Measurements from ENCODE around the gene ZNF487. TPM values are rescaled to one million over a fixed set of nuclear protein-coding genes. Genes with fewer than 3 reads are reported as not detected.
A peak's percentile ranks its signal among the peaks of the same experiment; 100 is the strongest.

The ZNF487 gene
- total and polyA plus RNA-seq, 2 of the 13 experiments (the other 11 are each of a cell fraction or from before 2014, with no cell fraction given), result 7.4 to 8.8 TPM

DNA sequence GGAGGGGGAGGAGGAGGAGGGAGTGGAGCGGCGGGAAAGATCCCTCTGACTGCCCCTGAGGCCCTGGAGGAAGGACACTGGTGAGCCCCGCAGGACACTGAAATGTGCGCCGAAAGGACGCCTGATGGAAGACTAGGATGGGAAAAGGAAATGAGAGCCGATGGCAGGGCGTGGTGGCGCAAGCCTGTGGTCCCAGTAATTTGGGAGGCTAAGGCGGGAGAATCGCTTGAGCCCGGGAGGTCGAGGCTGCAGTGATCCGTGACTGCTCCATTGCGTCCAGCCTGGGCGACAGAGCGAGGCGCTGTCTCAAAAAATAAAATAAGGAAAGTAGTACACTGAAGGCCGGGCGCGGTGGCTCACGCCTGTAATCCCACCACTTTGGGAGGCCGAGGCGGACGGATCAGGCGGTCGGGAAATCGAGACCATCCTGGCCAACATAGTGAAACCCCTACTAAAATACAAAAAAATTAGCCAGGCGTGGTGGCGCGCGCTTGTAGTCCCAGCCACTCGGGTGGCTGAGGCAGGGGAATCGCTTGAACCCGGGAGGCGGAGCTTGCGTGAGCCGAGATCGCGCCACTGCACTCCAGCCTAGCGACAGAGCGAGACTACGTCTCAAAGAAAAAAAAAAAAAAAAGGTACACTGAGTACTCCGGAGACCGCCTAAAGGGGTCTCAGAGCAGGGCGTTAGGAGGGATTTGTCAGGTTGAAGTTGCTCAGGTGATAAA, 27.4 kb upstream of the ZNF487 start (continued):
- TF ChIP-seq, protein P1, sequence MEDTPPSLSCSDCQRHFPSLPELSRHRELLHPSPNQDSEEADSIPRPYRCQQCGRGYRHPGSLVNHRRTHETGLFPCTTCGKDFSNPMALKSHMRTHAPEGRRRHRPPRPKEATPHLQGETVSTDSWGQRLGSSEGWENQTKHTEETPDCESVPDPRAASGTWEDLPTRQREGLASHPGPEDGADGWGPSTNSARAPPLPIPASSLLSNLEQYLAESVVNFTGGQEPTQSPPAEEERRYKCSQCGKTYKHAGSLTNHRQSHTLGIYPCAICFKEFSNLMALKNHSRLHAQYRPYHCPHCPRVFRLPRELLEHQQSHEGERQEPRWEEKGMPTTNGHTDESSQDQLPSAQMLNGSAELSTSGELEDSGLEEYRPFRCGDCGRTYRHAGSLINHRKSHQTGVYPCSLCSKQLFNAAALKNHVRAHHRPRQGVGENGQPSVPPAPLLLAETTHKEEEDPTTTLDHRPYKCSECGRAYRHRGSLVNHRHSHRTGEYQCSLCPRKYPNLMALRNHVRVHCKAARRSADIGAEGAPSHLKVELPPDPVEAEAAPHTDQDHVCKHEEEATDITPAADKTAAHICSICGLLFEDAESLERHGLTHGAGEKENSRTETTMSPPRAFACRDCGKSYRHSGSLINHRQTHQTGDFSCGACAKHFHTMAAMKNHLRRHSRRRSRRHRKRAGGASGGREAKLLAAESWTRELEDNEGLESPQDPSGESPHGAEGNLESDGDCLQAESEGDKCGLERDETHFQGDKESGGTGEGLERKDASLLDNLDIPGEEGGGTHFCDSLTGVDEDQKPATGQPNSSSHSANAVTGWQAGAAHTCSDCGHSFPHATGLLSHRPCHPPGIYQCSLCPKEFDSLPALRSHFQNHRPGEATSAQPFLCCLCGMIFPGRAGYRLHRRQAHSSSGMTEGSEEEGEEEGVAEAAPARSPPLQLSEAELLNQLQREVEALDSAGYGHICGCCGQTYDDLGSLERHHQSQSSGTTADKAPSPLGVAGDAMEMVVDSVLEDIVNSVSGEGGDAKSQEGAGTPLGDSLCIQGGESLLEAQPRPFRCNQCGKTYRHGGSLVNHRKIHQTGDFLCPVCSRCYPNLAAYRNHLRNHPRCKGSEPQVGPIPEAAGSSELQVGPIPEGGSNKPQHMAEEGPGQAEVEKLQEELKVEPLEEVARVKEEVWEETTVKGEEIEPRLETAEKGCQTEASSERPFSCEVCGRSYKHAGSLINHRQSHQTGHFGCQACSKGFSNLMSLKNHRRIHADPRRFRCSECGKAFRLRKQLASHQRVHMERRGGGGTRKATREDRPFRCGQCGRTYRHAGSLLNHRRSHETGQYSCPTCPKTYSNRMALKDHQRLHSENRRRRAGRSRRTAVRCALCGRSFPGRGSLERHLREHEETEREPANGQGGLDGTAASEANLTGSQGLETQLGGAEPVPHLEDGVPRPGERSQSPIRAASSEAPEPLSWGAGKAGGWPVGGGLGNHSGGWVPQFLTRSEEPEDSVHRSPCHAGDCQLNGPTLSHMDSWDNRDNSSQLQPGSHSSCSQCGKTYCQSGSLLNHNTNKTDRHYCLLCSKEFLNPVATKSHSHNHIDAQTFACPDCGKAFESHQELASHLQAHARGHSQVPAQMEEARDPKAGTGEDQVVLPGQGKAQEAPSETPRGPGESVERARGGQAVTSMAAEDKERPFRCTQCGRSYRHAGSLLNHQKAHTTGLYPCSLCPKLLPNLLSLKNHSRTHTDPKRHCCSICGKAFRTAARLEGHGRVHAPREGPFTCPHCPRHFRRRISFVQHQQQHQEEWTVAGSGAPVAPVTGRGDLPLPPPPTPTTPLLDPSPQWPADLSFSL (CRISPR knock-in tag; IDR thresholded peaks at IDR 0.05), result no peak
- 0 out of 2 replicates have a peak, but pooled peaks have one; percentile 35 for TF ChIP-seq ZNF263 (CRISPR knock-in tag; IDR thresholded peaks at IDR 0.05)
- peak; percentile 81; the same call in 1 of the 2 replicates for TF ChIP-seq ZNF296 (CRISPR knock-in tag; conservative IDR thresholded peaks at IDR 0.05)
- TF ChIP-seq ZNF441 (CRISPR knock-in tag; IDR thresholded peaks at IDR 0.05; ENCODE audit: borderline replicate concordance), result no peak
- no peak for TF ChIP-seq MXD4 (CRISPR knock-in tag; IDR thresholded peaks at IDR 0.05)
- no peak for TF ChIP-seq MXI1 (IDR thresholded peaks at IDR 0.05; ENCODE audit: borderline replicate concordance, low read depth, low read length)
- no peak for TF ChIP-seq ZNF232 (CRISPR knock-in tag; IDR thresholded peaks at IDR 0.05; ENCODE audit: borderline replicate concordance)
- TF ChIP-seq ZNF562 (CRISPR knock-in tag; IDR thresholded peaks at IDR 0.05; ENCODE audit: borderline replicate concordance), result no peak
- TF ChIP-seq, protein P2, sequence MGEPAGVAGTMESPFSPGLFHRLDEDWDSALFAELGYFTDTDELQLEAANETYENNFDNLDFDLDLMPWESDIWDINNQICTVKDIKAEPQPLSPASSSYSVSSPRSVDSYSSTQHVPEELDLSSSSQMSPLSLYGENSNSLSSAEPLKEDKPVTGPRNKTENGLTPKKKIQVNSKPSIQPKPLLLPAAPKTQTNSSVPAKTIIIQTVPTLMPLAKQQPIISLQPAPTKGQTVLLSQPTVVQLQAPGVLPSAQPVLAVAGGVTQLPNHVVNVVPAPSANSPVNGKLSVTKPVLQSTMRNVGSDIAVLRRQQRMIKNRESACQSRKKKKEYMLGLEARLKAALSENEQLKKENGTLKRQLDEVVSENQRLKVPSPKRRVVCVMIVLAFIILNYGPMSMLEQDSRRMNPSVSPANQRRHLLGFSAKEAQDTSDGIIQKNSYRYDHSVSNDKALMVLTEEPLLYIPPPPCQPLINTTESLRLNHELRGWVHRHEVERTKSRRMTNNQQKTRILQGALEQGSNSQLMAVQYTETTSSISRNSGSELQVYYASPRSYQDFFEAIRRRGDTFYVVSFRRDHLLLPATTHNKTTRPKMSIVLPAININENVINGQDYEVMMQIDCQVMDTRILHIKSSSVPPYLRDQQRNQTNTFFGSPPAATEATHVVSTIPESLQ (CRISPR knock-in tag; conservative IDR thresholded peaks at IDR 0.05), result no peak
- peak; percentile 7; the same call in 1 of the 2 replicates for TF ChIP-seq ZBTB20 (CRISPR knock-in tag; IDR thresholded peaks at IDR 0.05; ENCODE audit: borderline replicate concordance, low read depth)
- TF ChIP-seq PCBP1 (IDR thresholded peaks at IDR 0.05; ENCODE audit: borderline replicate concordance, low read depth, low read length), result 0 out of 2 replicates have a peak, but pooled peaks have one; percentile 71
- 0 out of 2 replicates have a peak, but pooled peaks have one; percentile 20 for TF ChIP-seq ZMYM2 (CRISPR knock-in tag; IDR thresholded peaks at IDR 0.05)
- TF ChIP-seq, protein P3, sequence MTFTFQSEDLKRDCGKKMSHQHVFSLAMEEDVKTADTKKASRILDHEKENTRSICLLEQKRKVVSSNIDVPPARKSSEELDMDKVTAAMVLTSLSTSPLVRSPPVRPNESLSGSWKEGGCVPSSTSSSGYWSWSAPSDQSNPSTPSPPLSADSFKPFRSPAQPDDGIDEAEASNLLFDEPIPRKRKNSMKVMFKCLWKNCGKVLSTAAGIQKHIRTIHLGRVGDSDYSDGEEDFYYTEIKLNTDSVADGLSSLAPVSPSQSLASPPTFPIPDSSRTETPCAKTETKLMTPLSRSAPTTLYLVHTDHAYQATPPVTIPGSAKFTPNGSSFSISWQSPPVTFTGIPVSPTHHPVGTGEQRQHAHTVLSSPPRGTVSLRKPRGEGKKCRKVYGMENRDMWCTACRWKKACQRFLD (CRISPR knock-in tag; IDR thresholded peaks at IDR 0.05; ENCODE audit: borderline replicate concordance), result no peak
- no peak for TF ChIP-seq PPARG (CRISPR knock-in tag; conservative IDR thresholded peaks at IDR 0.05)
- TF ChIP-seq TAF1 (CRISPR knock-in tag; IDR thresholded peaks at IDR 0.05), result peak; percentile 60; the same call in 1 of the 2 replicates
- TF ChIP-seq, protein P4, sequence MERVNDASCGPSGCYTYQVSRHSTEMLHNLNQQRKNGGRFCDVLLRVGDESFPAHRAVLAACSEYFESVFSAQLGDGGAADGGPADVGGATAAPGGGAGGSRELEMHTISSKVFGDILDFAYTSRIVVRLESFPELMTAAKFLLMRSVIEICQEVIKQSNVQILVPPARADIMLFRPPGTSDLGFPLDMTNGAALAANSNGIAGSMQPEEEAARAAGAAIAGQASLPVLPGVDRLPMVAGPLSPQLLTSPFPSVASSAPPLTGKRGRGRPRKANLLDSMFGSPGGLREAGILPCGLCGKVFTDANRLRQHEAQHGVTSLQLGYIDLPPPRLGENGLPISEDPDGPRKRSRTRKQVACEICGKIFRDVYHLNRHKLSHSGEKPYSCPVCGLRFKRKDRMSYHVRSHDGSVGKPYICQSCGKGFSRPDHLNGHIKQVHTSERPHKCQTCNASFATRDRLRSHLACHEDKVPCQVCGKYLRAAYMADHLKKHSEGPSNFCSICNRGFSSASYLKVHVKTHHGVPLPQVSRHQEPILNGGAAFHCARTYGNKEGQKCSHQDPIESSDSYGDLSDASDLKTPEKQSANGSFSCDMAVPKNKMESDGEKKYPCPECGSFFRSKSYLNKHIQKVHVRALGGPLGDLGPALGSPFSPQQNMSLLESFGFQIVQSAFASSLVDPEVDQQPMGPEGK (CRISPR knock-in tag; IDR thresholded peaks at IDR 0.05), result no peak
- TF ChIP-seq ZBTB38 (CRISPR knock-in tag; IDR thresholded peaks at IDR 0.05), result peak; percentile 6; the same call in 1 of the 2 replicates

Measured in HepG2 (cell line).